CD4-positive, alpha-beta T cell (primary cell): ENCODE data around the gene RXRG. TPM values are rescaled to one million over a fixed set of nuclear protein-coding genes. Genes with fewer than 3 reads are reported as not detected.

Source experiments
- ATAC-seq: fragments of 200-7000 bp; cut with Tn5 transposase; one replicate; pipeline ENCODE4 v1.10.0; 2022; ENCODE audit warnings: mild to moderate bottlenecking; ENCODE audit not compliant: poor library complexity
- CTCF ChIA-PET: fragments of 350-600 bp; sonication (Branson Sonifier 250); formaldehyde crosslinking; loops from one replicate; lab custom pipeline; 2021; ENCODE audit warnings: antibody characterized with exemption, inconsistent platforms; lab: Charles Lee
- POLR2A ChIA-PET: fragments of 350-600 bp; sonication (Branson Sonifier 250); formaldehyde crosslinking; loops from one replicate; lab custom pipeline; 2021; ENCODE audit warnings: antibody characterized with exemption, inconsistent platforms; lab: Charles Lee
- DNase-seq, 14 experiments: peaks; one replicate each; pipeline ENCODE4 v3.0.0-alpha.2; 2013 to 2020; ENCODE audit warnings: mixed read lengths in 2 of 14
- H3K27ac ChIP-seq, 2 donors: one replicate each; pipeline versions ENCODE4 v1.5.1 to v1.7.0; 2013; ENCODE audit warnings: low read length in 2 of 2, low read depth in 1 of 2, mild to moderate bottlenecking in 1 of 2
- H3K27me3 ChIP-seq, 2 experiments: 1 replicate in 1 of 2; 2 replicates in 1 of 2; pipeline versions ENCODE4 v1.6.1 to v1.7.0; 2013; ENCODE audit warnings: low read length in 2 of 2, control low read depth in 1 of 2, mild to moderate bottlenecking in 1 of 2, moderate library complexity in 1 of 2; ENCODE audit not compliant: insufficient read depth in 2 of 2, control insufficient read depth in 1 of 2
- H3K36me3 ChIP-seq: one replicate; pipeline ENCODE4 v1.6.1; 2013; ENCODE audit warnings: low read length, control low read depth; ENCODE audit not compliant: insufficient read depth
- H3K4me1 ChIP-seq: one replicate; pipeline ENCODE4 v1.6.1; 2013; ENCODE audit warnings: low read length, control low read depth; ENCODE audit not compliant: insufficient read depth
- H3K4me3 ChIP-seq: one replicate; pipeline ENCODE4 v1.5.1; 2013; ENCODE audit warnings: mild to moderate bottlenecking, low read length, moderate library complexity
- H3K9me3 ChIP-seq, 2 experiments: 1 replicate in 1 of 2; 2 replicates in 1 of 2; pipeline versions ENCODE4 v1.6.1 to v1.7.0; 2013; ENCODE audit warnings: low read length in 2 of 2, mild to moderate bottlenecking in 2 of 2, control low read depth in 1 of 2, moderate library complexity in 1 of 2; ENCODE audit not compliant: control insufficient read depth in 1 of 2, insufficient read depth in 1 of 2
- H3K27ac Mint-ChIP-seq: one replicate; pipeline ENCODE4 v1.8.0; 2020; ENCODE audit warnings: mixed read lengths
- H3K27me3 Mint-ChIP-seq: one replicate; pipeline ENCODE4 v1.8.0; 2021; ENCODE audit warnings: mixed read lengths
- H3K36me3 Mint-ChIP-seq: one replicate; pipeline ENCODE4 v1.8.0; 2021; ENCODE audit warnings: low read depth, mixed read lengths
- H3K4me1 Mint-ChIP-seq: one replicate; pipeline ENCODE4 v1.8.0; 2021; ENCODE audit warnings: low read depth, mixed read lengths
- H3K4me3 Mint-ChIP-seq: one replicate; pipeline ENCODE4 v1.8.0; 2020; ENCODE audit warnings: mild to moderate bottlenecking, mixed read lengths
- H3K9me3 Mint-ChIP-seq: one replicate; pipeline ENCODE4 v1.8.0; 2020; ENCODE audit warnings: mixed read lengths
- intact Hi-C, 2 experiments: fragments of 100-400 bp; cut with DNase I in 1 of 2; cut with micrococcal nuclease in 1 of 2; formaldehyde crosslinking; loops; one replicate each; pipeline versions ENCODE4 v1.15.1 to v1.9.0; 2023 to 2025; cut with DNase I, micrococcal nuclease
- total RNA-seq, 174 experiments: library from RNA in 2 of 174; stranded (reverse) in 2 of 174; gene quantifications; one replicate each; pipeline ENCODE4 v1.2.3 and lab custom pipeline; 2021 to 2026
- TF ChIP-seq, protein P1 (sequence below): fragments of 200-600 bp; IDR thresholded peaks from one replicate; pipeline ENCODE4 v1.8.0; 2022; ENCODE audit warnings: antibody characterized with exemption, mild to moderate bottlenecking

The RXRG gene
- total RNA-seq, 2 experiments from 2014 or later, result not detected

DNA sequence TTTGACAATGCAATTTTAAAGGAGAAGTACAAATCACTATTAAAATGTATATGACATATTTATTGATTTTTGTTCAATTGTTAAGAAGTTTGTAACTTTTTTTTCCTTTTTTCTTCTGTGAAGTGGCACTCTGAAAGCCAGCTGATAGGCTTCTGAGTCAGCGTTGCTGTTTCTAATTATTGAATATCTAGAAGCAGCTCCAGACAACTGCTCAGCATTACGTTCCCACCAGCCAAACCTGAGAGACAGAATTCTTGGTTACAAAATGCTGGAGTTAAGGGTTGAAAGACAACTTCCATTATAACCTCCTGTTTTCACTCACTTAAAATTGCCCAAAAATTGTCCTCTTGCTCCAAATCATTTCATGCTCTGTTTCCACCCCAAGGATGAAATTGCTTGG, 57.0 kb downstream of the RXRG start:
- Mint-ChIP-seq H3K9me3 (no peaks in the 10 kb centered on the region), H3K4me1 (peaks cover 8% of the 10 kb centered on the region), H3K36me3 (no peaks in the 10 kb centered on the region), H3K4me3 (no peak overlapping the region), H3K27me3 (peaks cover 84% of the 10 kb centered on the region), H3K27ac (no peak overlapping the region)
- ChIA-PET CTCF (interaction anchor here (2.1 kb wide), 1 partner anchor 205 kb away, joined by 5 read pairs; no protein-coding TSS in a partner anchor), POLR2A (no interaction called here)
- Histone ChIP-seq H3K36me3 (no peaks in the 10 kb centered on the region), H3K4me1 (peaks cover 9% of the 10 kb centered on the region), H3K27me3 (peaks cover 38 to 54% of the 10 kb centered on the region in 2 experiments), H3K4me3 (no peak overlapping the region), H3K27ac (no peak overlapping the region), H3K9me3 (no peaks in the 10 kb centered on the region)
- intact Hi-C loops, result no loop called here
- TF ChIP-seq, protein P1, sequence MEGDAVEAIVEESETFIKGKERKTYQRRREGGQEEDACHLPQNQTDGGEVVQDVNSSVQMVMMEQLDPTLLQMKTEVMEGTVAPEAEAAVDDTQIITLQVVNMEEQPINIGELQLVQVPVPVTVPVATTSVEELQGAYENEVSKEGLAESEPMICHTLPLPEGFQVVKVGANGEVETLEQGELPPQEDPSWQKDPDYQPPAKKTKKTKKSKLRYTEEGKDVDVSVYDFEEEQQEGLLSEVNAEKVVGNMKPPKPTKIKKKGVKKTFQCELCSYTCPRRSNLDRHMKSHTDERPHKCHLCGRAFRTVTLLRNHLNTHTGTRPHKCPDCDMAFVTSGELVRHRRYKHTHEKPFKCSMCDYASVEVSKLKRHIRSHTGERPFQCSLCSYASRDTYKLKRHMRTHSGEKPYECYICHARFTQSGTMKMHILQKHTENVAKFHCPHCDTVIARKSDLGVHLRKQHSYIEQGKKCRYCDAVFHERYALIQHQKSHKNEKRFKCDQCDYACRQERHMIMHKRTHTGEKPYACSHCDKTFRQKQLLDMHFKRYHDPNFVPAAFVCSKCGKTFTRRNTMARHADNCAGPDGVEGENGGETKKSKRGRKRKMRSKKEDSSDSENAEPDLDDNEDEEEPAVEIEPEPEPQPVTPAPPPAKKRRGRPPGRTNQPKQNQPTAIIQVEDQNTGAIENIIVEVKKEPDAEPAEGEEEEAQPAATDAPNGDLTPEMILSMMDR, result no peak
- DNase-seq (no peak), ATAC-seq (no peak)

DNA sequence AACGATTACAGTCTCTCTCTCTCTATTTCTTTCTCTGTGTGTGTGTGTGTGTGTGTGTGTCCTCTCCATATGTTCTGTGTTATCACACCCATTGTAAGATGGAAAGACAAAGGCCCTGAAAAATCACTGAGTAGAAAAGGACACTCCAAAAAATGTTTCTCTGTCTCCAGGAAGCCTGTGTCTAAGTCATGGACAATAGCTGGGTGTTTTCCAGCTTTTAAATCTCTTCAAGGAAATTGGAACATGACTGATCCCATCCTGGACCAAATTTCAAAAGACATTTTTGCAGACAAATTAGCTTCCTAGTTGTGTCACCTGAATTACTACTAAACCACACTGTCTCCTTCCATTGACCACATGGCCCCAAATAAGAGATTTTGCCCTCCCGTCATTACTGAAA, 57.4 kb downstream of the RXRG start:
- intact Hi-C loops, result no loop called here
- Mint-ChIP-seq H3K27ac (no peak overlapping the region), H3K27me3 (peaks cover 84% of the 10 kb centered on the region), H3K9me3 (no peaks in the 10 kb centered on the region), H3K4me3 (no peak overlapping the region), H3K4me1 (peaks cover 3% of the 10 kb centered on the region), H3K36me3 (no peaks in the 10 kb centered on the region)
- CTCF ChIA-PET, result interaction anchor here (0.5 kb wide), 1 partner anchor 366 kb away, joined by 3 read pairs; no protein-coding TSS in a partner anchor
- no peaks in the 10 kb centered on the region for H3K36me3 ChIP-seq
- ATAC-seq (no peak), DNase-seq (no peak)
- POLR2A ChIA-PET, result no interaction called here
- no peaks in the 10 kb centered on the region for H3K9me3 ChIP-seq
- H3K4me1 ChIP-seq, result peaks cover 4% of the 10 kb centered on the region
- H3K27me3 ChIP-seq, result peaks cover 38 to 51% of the 10 kb centered on the region in 2 experiments
- TF ChIP-seq, protein P1, result no peak
- H3K4me3 ChIP-seq, result no peak overlapping the region
- no peak overlapping the region for H3K27ac ChIP-seq

DNA sequence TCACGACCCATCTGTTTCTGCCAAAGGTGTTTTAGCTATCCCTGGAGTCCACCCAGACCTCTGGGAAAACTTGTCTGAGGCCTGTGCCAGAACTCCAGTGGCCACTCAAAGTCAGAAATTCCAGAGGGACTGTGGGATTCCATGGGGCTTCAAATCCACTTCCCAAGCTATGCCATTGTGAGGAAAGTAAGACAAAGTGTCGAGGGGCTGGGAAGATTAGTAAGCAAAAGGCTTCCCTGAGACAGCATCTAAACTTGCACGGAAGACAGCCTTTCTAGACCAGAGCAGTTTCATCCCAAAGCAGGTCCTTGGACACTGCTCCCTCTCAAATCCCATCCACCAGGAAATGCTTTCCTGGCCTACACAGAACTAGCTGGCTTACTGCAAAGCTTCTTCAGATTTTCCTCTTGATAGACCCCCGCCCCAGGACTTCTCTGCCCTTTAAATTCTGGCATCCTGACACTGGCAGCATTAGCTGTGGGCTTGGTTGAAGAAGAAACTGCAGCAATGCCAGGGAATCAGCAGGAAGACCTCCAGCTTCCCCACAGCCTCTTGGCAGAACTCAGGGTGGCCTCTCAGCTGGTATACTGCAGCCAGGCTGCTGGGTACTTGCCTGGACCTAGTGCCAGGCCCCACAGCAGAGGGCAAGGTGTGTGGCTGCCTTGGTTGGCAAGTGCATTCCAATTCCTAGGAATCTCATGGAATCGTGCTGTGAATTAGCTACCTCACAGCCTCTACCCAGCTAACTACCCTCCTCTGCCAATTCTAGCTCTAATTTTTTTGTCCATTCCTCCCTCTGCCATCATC, 61.1 kb downstream of the RXRG start:
- ATAC-seq (no peak), DNase-seq (no peak)
- no peaks in the 10 kb centered on the region for H3K36me3 ChIP-seq
- H3K4me3 Mint-ChIP-seq, result no peak overlapping the region
- H3K4me3 ChIP-seq, result no peak overlapping the region
- TF ChIP-seq, protein P1, result no peak
- peaks cover 13 to 19% of the 10 kb centered on the region in 2 experiments for H3K27me3 ChIP-seq
- H3K36me3 Mint-ChIP-seq, result no peaks in the 10 kb centered on the region
- H3K27me3 Mint-ChIP-seq, result peaks cover 79% of the 10 kb centered on the region
- H3K27ac ChIP-seq, result no peak overlapping the region
- POLR2A ChIA-PET, result interaction anchor here (0.5 kb wide), 1 partner anchor 29 kb away, joined by 3 read pairs; no protein-coding TSS in a partner anchor
- H3K4me1 Mint-ChIP-seq, result no peaks in the 10 kb centered on the region
- H3K9me3 Mint-ChIP-seq, result peaks cover 2% of the 10 kb centered on the region
- CTCF ChIA-PET, result interaction anchor here (1.3 to 1.7 kb wide), 2 partner anchors 9 to 16 kb away, joined by 4 to 5 read pairs; no protein-coding TSS in a partner anchor
- intact Hi-C loops, result no loop called here
- no peaks in the 10 kb centered on the region for H3K9me3 ChIP-seq
- H3K4me1 ChIP-seq, result no peaks in the 10 kb centered on the region
- no peak overlapping the region for H3K27ac Mint-ChIP-seq
